Cardiac muscle cell (in vitro differentiated cells and primary cell): Measurements from ENCODE around the gene CNFN. TPM values are rescaled to one million over a fixed set of nuclear protein-coding genes. Genes with fewer than 3 reads are reported as not detected.
A peak's percentile ranks its signal among the peaks of the same experiment; 100 is the strongest.

Experiments used
- DNase-seq, 2 donors: peaks; one replicate each; pipeline versions ENCODE4 v3.0.0 to v3.0.0-alpha.2; 2010 to 2017; ENCODE audit warnings: low read depth in 1 of 2, low spot score in 1 of 2
- H3K27ac ChIP-seq: fragments of 200-600 bp; sonication (generic); 2 replicates; pipeline ENCODE4 v1.5.1; 2016
- H3K27me3 ChIP-seq: fragments of 200-600 bp; sonication (generic); 2 replicates; pipeline ENCODE4 v1.6.0; 2016; ENCODE audit warnings: control low read depth
- H3K36me3 ChIP-seq: fragments of 200-600 bp; sonication (generic); 2 replicates; pipeline ENCODE4 v1.5.1; 2016; ENCODE audit warnings: control low read depth
- H3K4me1 ChIP-seq: fragments of 200-600 bp; sonication (generic); 2 replicates; pipeline ENCODE4 v1.8.1; 2017; ENCODE audit warnings: low read depth, mild to moderate bottlenecking, mixed run types
- H3K4me3 ChIP-seq: fragments of 200-600 bp; sonication (generic); 2 replicates; pipeline ENCODE4 v1.5.1; 2016; ENCODE audit warnings: mild to moderate bottlenecking
- H3K9me3 ChIP-seq: fragments of 200-600 bp; sonication (generic); 2 replicates; pipeline ENCODE4 v1.5.1; 2017; ENCODE audit warnings: low read depth, mild to moderate bottlenecking, control low read depth
- polyA plus RNA-seq: library from polyadenylated mRNA; unstranded; fragments of >200 nt; fragmentation: Nextera tagmentation; extraction: Ambion mirVana; gene quantifications from 2 replicates; pipeline ENCODE4 v1.2.1, GENCODE V29; 2016
- total RNA-seq: library from RNA; depleted of rRNA; stranded (reverse); fragments of >200 nt; gene quantifications from 2 replicates; pipeline ENCODE4 v1.2.3, GENCODE V29; 2016
- TF ChIP-seq, protein P1 (sequence below): IDR thresholded peaks from 2 replicates; pipeline ENCODE4 v1.5.1; 2012; ENCODE audit warnings: low read depth, mild to moderate bottlenecking, low read length

Gene CNFN
- total and polyA plus RNA-seq, 2 experiments from 2014 or later = 0.95 to 7.1 TPM

DNA sequence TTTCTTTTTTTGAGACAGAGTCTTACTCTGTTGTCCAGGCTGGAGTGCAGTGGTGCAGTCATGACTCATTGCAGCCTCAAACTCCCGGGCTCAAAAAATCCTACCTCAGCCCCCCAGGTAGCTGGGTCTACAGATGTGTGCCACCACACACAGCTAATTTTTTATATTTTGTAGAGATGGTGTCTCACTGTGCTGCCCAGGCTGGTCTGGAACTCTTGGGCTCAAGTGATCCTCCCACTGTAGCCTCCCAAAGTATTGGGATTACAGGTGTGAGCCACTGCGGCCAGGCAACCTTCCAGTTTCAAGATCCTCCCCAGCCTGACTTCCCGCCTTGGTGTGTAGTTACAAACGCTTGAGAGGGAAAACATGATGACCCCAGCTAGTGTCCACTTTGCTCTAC is 22.2 kb downstream of the CNFN start:
- Histone ChIP-seq H3K4me1 (peaks cover 21% of the 10 kb centered on the region), H3K27me3 (no peaks in the 10 kb centered on the region), H3K9me3 (no peaks in the 10 kb centered on the region), H3K4me3 (no peak overlapping the region), H3K36me3 (peaks cover 5% of the 10 kb centered on the region), H3K27ac (peak overlapping the region; percentile 94)
- no peak for DNase-seq
- TF ChIP-seq, protein P1, sequence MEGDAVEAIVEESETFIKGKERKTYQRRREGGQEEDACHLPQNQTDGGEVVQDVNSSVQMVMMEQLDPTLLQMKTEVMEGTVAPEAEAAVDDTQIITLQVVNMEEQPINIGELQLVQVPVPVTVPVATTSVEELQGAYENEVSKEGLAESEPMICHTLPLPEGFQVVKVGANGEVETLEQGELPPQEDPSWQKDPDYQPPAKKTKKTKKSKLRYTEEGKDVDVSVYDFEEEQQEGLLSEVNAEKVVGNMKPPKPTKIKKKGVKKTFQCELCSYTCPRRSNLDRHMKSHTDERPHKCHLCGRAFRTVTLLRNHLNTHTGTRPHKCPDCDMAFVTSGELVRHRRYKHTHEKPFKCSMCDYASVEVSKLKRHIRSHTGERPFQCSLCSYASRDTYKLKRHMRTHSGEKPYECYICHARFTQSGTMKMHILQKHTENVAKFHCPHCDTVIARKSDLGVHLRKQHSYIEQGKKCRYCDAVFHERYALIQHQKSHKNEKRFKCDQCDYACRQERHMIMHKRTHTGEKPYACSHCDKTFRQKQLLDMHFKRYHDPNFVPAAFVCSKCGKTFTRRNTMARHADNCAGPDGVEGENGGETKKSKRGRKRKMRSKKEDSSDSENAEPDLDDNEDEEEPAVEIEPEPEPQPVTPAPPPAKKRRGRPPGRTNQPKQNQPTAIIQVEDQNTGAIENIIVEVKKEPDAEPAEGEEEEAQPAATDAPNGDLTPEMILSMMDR = no peak

DNA sequence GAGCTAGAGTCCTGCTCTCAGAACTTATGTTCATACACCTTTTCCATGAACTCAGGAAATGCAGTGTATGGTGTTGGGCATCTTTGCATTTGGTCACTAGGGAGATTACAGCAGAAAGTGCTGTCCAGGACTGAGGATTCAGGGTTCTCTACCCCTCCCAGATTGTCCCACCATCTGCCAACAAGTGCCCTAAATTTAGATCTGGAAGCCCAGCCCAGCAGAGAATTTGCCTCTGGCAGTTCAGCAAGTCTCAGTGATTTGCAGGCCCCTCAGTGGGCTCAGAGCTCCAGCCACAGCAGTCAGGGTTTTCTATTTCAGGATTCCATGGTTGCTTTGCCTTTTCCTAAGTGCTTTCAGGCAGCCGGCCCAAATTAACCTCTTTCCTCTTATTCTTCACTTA is 23.4 kb downstream of the CNFN start:
- Histone ChIP-seq H3K27ac (peak overlapping the region; percentile 94), H3K27me3 (no peaks in the 10 kb centered on the region), H3K9me3 (no peaks in the 10 kb centered on the region), H3K4me3 (no peak overlapping the region), H3K4me1 (peaks cover 21% of the 10 kb centered on the region), H3K36me3 (peaks cover 5% of the 10 kb centered on the region)
- TF ChIP-seq, protein P1 = no peak
- DNase-seq = peak in 1 of 2 donors; percentile 78

DNA sequence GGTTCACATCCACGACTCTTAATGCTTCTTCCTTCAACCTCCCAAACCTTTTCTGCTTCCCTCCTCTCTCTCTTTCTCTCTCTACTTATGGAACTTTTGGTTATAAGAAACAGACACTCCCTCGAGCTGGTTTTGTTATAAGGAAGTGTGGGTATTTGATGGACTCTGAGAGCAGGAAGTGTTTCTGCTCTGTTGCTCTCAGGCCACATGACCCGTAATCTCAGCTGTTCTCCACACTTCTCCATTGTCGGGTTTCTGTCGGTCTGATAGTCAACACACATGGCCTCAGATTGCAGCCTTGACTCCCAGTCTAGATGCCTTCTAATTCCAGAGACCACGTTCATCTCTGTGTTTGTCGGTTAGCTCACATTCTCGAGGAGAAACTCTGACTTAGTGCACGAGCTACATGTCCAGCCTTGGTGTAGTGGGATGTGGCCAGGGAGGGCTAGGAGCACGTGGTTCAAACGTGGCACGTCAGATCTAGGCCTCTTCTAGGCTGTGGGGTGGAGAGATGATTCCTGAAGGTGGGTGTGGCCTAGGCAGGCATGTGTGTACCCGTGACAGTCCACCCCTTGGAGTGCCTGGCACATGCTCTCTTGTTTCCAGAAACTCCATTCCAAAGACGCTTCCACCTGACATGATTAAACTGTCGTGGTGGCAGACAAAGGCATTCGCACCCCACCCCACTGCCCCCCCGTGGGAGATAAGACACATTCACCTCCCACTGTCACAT is 26.3 kb downstream of the CNFN start:
- DNase-seq = no peak
- Histone ChIP-seq H3K9me3 (no peaks in the 10 kb centered on the region), H3K4me1 (peaks cover 21% of the 10 kb centered on the region), H3K27me3 (no peaks in the 10 kb centered on the region), H3K36me3 (peaks cover 8% of the 10 kb centered on the region), H3K27ac (no peak overlapping the region), H3K4me3 (no peak overlapping the region)
- TF ChIP-seq, protein P1 = no peak

DNA sequence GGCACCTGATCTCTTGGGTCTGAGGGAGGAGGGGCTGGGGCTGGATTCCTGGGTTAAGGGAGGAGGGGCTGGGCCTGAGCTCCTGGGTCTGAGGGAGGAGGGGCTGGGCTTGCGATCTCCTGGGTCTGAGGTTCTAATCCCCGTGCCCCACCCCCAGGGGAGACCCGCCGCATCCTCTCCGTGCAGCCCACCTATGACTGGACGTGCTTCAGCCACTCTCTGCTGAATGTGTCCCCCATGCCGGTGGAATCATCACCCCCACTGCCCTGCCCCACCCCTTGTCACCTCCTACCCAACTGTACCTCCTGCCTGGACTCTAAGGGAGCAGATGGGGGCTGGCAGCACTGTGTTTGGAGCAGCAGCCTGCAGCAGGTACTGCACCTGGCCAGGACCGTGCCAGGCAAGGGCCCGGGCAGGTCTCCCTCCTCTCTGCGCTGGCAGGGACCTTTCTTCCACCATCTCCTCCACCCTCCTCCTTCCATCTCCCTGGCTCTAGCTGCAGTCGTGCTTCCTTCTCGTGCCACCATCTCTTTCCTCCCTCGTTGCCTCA is 27.1 kb downstream of the CNFN start:
- no peaks in the 10 kb centered on the region for H3K9me3 ChIP-seq
- H3K27me3 ChIP-seq = no peaks in the 10 kb centered on the region
- H3K4me1 ChIP-seq = peaks cover 21% of the 10 kb centered on the region
- TF ChIP-seq, protein P1 = no peak
- H3K27ac ChIP-seq = no peak overlapping the region
- DNase-seq = no peak
- no peak overlapping the region for H3K4me3 ChIP-seq
- peaks cover 8% of the 10 kb centered on the region for H3K36me3 ChIP-seq

GRCh38 chr19:42362342-42362741 is 27.8 kb downstream of the CNFN start:
- Histone ChIP-seq H3K27ac (no peak overlapping the region), H3K4me3 (no peak overlapping the region), H3K36me3 (peaks cover 8% of the 10 kb centered on the region), H3K27me3 (no peaks in the 10 kb centered on the region), H3K4me1 (peaks cover 16% of the 10 kb centered on the region), H3K9me3 (no peaks in the 10 kb centered on the region)
- no peak for DNase-seq
- TF ChIP-seq, protein P1 = no peak
